Measurements from ENCODE around the gene SNX24. TPM values are rescaled to one million over a fixed set of nuclear protein-coding genes. Genes with fewer than 3 reads are reported as not detected.

The SNX24 gene
- total and polyA plus RNA-seq, 2 experiments from 2014 or later: 18.0 to 27.5 TPM

- no peak for ATAC-seq
- H4K20me1 ChIP-seq (replicated peaks; ENCODE audit: insufficient read depth): no peaks in the 10 kb centered on the region
These were observed 37.4 kb downstream of the SNX24 start for GRCh38 chr5:122882831-122883230.

More at GRCh38 chr5:122882831-122883230, 37.4 kb downstream of the SNX24 start:
- peaks cover 4% of the 10 kb centered on the region; the same call in 2 of the 3 replicates for H3K9me3 Mint-ChIP-seq
- no peak overlapping the region for H3K27ac Mint-ChIP-seq
- no peak for TF ChIP-seq STAT1 (IDR thresholded peaks at IDR 0.05; ENCODE audit: unreplicated experiment)
- TF ChIP-seq CTCF (conservative IDR thresholded peaks at IDR 0.05; ENCODE audit: low read depth in 2 of 2): no peak
- TF ChIP-seq NANOG (IDR thresholded peaks at IDR 0.05; ENCODE audit: borderline replicate concordance): no peak
- TF ChIP-seq ZNF331 (CRISPR knock-in tag; IDR thresholded peaks at IDR 0.05; ENCODE audit: low read depth): no peak
- no peak for TF ChIP-seq ZNF114 (CRISPR knock-in tag; IDR thresholded peaks at IDR 0.05)
- no peak for TF ChIP-seq ZNF462 (CRISPR knock-in tag; IDR thresholded peaks at IDR 0.05)
- no peak for TF ChIP-seq CREB1 (CRISPR knock-in tag; IDR thresholded peaks at IDR 0.05; ENCODE audit: low read depth)
- Histone ChIP-seq H3K4me2 (no peak overlapping the region), H3K27me3 (ENCODE audit: insufficient read depth) (no peaks in the 10 kb centered on the region), H3F3A (replicated peaks; ENCODE audit: low read depth) (no peaks in the 10 kb centered on the region), H3K27ac (ENCODE audit: low read depth) (no peak overlapping the region), H2AFZ (no peak overlapping the region), H3K79me2 (replicated peaks; ENCODE audit: insufficient read depth) (no peaks in the 10 kb centered on the region; the same call in 1 of the 2 replicates), H3K9me2 (ENCODE audit: insufficient read depth) (peaks cover 2% of the 10 kb centered on the region; the same call in 1 of the 2 replicates), H3K4me3 (no peak overlapping the region), H3K4me1 (ENCODE audit: insufficient read depth) (peaks cover 15% of the 10 kb centered on the region; the same call in 1 of the 2 replicates), H3K36me3 (ENCODE audit: insufficient read depth) (no peaks in the 10 kb centered on the region)
- peaks cover 4% of the 10 kb centered on the region; the same call in 2 of the 3 replicates for H3K36me3 Mint-ChIP-seq (ENCODE audit: low read depth)
- no peak for DNase-seq (ENCODE audit: low spot score)
- peaks cover 5% of the 10 kb centered on the region for H3K27me3 Mint-ChIP-seq (ENCODE audit: insufficient read depth, low read depth, poor library complexity)
- H3K4me1 Mint-ChIP-seq: peaks cover 20% of the 10 kb centered on the region
- no peak overlapping the region for H3K4me3 Mint-ChIP-seq

All from GM23338 (cell line).